Liver (tissue), 9 donors: ENCODE data around the gene COL11A2. TPM values are rescaled to one million over a fixed set of nuclear protein-coding genes. Genes with fewer than 3 reads are reported as not detected.

Source experiments
- DNase-seq: peaks from one replicate; pipeline ENCODE4 v3.0.0-alpha.2; 2017; ENCODE audit warnings: low spot score
- H3K27ac ChIP-seq, 2 donors: one replicate each; pipeline ENCODE4 v1.7.0; 2013; ENCODE audit warnings: inconsistent platforms in 2 of 2, low read length in 2 of 2, control low read depth in 1 of 2, low read depth in 1 of 2, mild to moderate bottlenecking in 1 of 2
- H3K27me3 ChIP-seq, 4 donors: one replicate each; pipeline versions ENCODE4 v1.6.1 to v1.7.0; 2013; ENCODE audit warnings: low read length in 3 of 4, inconsistent platforms in 1 of 4, mild to moderate bottlenecking in 1 of 4, moderate library complexity in 1 of 4; ENCODE audit not compliant: control insufficient read depth in 4 of 4, insufficient read depth in 4 of 4
- H3K36me3 ChIP-seq, 4 donors: one replicate each; pipeline versions ENCODE4 v1.6.1 to v1.7.0; 2013; ENCODE audit warnings: low read length in 3 of 4, mild to moderate bottlenecking in 3 of 4, low read depth in 1 of 4, moderate library complexity in 1 of 4; ENCODE audit not compliant: control insufficient read depth in 4 of 4, insufficient read depth in 3 of 4
- H3K4me1 ChIP-seq, 4 donors: one replicate each; pipeline versions ENCODE4 v1.6.1 to v1.7.0; 2013; ENCODE audit warnings: low read length in 3 of 4, mild to moderate bottlenecking in 3 of 4, moderate library complexity in 1 of 4; ENCODE audit not compliant: control insufficient read depth in 4 of 4, insufficient read depth in 4 of 4
- H3K4me3 ChIP-seq, 3 donors: one replicate each; pipeline versions ENCODE4 v1.6.1 to v1.7.0; 2013; ENCODE audit warnings: low read length in 3 of 3, control low read depth in 1 of 3, low read depth in 1 of 3, mild to moderate bottlenecking in 1 of 3
- H3K9ac ChIP-seq, 2 donors: one replicate each; pipeline ENCODE4 v1.7.0; 2013; ENCODE audit warnings: low read length in 2 of 2, mild to moderate bottlenecking in 2 of 2, moderate library complexity in 2 of 2, control low read depth in 1 of 2, low read depth in 1 of 2
- H3K9me3 ChIP-seq, 4 donors: one replicate each; pipeline versions ENCODE4 v1.6.1 to v1.7.0; 2013; ENCODE audit warnings: low read length in 3 of 4; ENCODE audit not compliant: control insufficient read depth in 4 of 4
- CTCF ChIP-seq: fragments of 150-350 bp; IDR thresholded peaks from 2 replicates; pipeline ENCODE4 v1.5.1; 2017; ENCODE audit warnings: improper control_type of control experiment, low read depth, low read length; ENCODE audit not compliant: missing input control
- FOXA1 ChIP-seq: IDR thresholded peaks from 2 replicates; pipeline ENCODE4 v1.6.1; 2016; ENCODE audit warnings: antibody characterized with exemption
- FOXA2 ChIP-seq: IDR thresholded peaks from 2 replicates; pipeline ENCODE4 v1.6.1; 2016; ENCODE audit warnings: antibody characterized with exemption
- GABPA ChIP-seq, 2 donors: IDR thresholded peaks in 1 of 2; conservative IDR thresholded peaks in 1 of 2; 2 replicates each; pipeline ENCODE4 v1.6.1; 2016; ENCODE audit warnings: antibody characterized with exemption in 2 of 2, mild to moderate bottlenecking in 1 of 2, moderate library complexity in 1 of 2
- HNF4A ChIP-seq, 2 donors: conservative IDR thresholded peaks; 2 replicates each; pipeline ENCODE4 v1.6.1; 2016; ENCODE audit warnings: antibody characterized with exemption in 2 of 2, mild to moderate bottlenecking in 2 of 2
- HNF4G ChIP-seq: IDR thresholded peaks from 2 replicates; pipeline ENCODE4 v1.6.1; 2016; ENCODE audit warnings: antibody characterized with exemption
- JUND ChIP-seq, 2 donors: IDR thresholded peaks; 2 replicates each; pipeline ENCODE4 v1.6.1; 2016; ENCODE audit warnings: antibody characterized with exemption in 2 of 2
- MAX ChIP-seq: IDR thresholded peaks from 2 replicates; pipeline ENCODE4 v1.6.1; 2016; ENCODE audit warnings: antibody characterized with exemption
- NR2F2 ChIP-seq: IDR thresholded peaks from 2 replicates; pipeline ENCODE4 v1.6.1; 2016; ENCODE audit warnings: antibody characterized with exemption
- RAD21 ChIP-seq, 2 donors: IDR thresholded peaks; 2 replicates each; pipeline ENCODE4 v1.6.1; 2016; ENCODE audit warnings: antibody characterized with exemption in 2 of 2, mild to moderate bottlenecking in 2 of 2
- REST ChIP-seq: IDR thresholded peaks from 2 replicates; pipeline ENCODE4 v1.6.1; 2016; ENCODE audit warnings: antibody characterized with exemption, mild to moderate bottlenecking
- RXRA ChIP-seq, 2 donors: IDR thresholded peaks; 2 replicates each; pipeline ENCODE4 v1.6.1; 2017 to 2018; ENCODE audit warnings: antibody characterized with exemption in 2 of 2, mild to moderate bottlenecking in 1 of 2
- SP1 ChIP-seq: IDR thresholded peaks from 2 replicates; pipeline ENCODE4 v1.6.1; 2018; ENCODE audit warnings: antibody characterized with exemption, mild to moderate bottlenecking
- TAF1 ChIP-seq: conservative IDR thresholded peaks from 2 replicates; pipeline ENCODE4 v1.6.1; 2016; ENCODE audit warnings: antibody characterized with exemption, mild to moderate bottlenecking
- YY1 ChIP-seq: IDR thresholded peaks from 2 replicates; pipeline ENCODE4 v1.6.1; 2016; ENCODE audit warnings: antibody characterized with exemption, mild to moderate bottlenecking
- WGBS: extraction: QIAGEN DNeasy Blood & Tissue Kit; methylation state at CpG from one replicate; pipeline ENCODE4 v1.1.7; 2013; 5-methylcytosine and 5-hydroxymethylcytosine counted together
- polyA plus RNA-seq, 2 donors: library from polyadenylated mRNA; stranded (reverse) in 1 of 2; unstranded in 1 of 2; fragments of 200-250 nt in 1 of 2; fragments of >200 nt in 1 of 2; fragmentation: Nextera tagmentation in 1 of 2; extraction: Ambion mirVana in 1 of 2; gene quantifications; one replicate each; pipeline versions ENCODE4 v1.2.1 to v1.2.3, GENCODE V29; 2013 to 2015
- total RNA-seq, 2 donors: library from RNA; depleted of rRNA; stranded (reverse); fragments of >200 nt; gene quantifications; one replicate each; pipeline ENCODE4 v1.2.3, GENCODE V29; 2014
- TF ChIP-seq, protein P1 (sequence below): IDR thresholded peaks from 2 replicates; pipeline ENCODE4 v1.6.1; 2016; ENCODE audit warnings: antibody characterized with exemption
- TF ChIP-seq, protein P2 (sequence below): IDR thresholded peaks from 2 replicates; pipeline ENCODE4 v1.6.1; 2016; ENCODE audit warnings: antibody characterized with exemption
- donor health status: healthy.
- donor health status: healthy.
- donor health status: healthy.
- donor health status: healthy.
- donor health status: healthy.

COL11A2 gene
- total and polyA plus RNA-seq, 4 donors: 0.15 to 0.59 (median 0.27) TPM

- Histone ChIP-seq H3K36me3 (peaks cover 3 to 19% (median 12%) of the 10 kb centered on the region in 4 donors), H3K4me3 (no peak overlapping the region), H3K9ac (no peak overlapping the region), H3K27ac (no peak overlapping the region), H3K27me3 (no peaks in the 10 kb centered on the region), H3K9me3 (no peaks in the 10 kb centered on the region), H3K4me1 (peaks cover 14 to 65% (median 48%) of the 10 kb centered on the region in 4 donors)
- no peak for DNase-seq
- WGBS: 94% methylated on average over 6 of the region's 6 CpGs
- no peak for TF ChIP-seq SP1
- TF ChIP-seq YY1: no peak
- no peak for TF ChIP-seq HNF4G
- no peak for TF ChIP-seq FOXA2
- TF ChIP-seq, protein P1, sequence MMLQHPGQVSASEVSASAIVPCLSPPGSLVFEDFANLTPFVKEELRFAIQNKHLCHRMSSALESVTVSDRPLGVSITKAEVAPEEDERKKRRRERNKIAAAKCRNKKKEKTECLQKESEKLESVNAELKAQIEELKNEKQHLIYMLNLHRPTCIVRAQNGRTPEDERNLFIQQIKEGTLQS: no peak
- no peak for TF ChIP-seq GABPA (IDR thresholded peaks at IDR 0.05 in 1 of 2, conservative IDR thresholded peaks at IDR 0.05 in 1 of 2)
These were observed 10.5 kb upstream of the COL11A2 start for GRCh38 chr6:33202799-33203198.

DNA sequence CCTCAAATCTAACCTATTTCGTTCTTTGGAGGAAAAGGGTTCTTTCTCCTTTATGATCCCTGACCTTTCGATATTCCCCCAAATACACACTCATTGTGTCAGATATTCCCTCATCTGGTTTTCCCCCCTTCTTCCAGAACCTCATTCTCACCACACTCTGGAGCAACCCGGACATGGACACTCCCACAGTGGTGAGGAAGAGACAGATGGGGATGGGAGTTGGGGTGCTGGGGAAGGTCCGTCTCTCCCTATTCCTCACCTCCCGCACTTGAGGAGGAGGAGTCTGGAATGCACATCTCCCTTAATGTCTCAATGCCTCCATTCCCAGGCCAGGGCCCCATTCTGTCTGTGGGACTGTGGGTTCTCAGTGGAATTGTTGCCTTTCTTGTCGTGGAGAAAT lies 9.7 kb upstream of the COL11A2 start:
- WGBS: 88% methylated on average over 6 of the region's 6 CpGs
- Histone ChIP-seq H3K27ac (no peak overlapping the region), H3K4me3 (peak overlapping the region; percentile 76 to 82 (median 81)), H3K27me3 (no peaks in the 10 kb centered on the region), H3K9me3 (no peaks in the 10 kb centered on the region), H3K9ac (no peak overlapping the region), H3K36me3 (peaks cover 3 to 24% (median 16%) of the 10 kb centered on the region in 4 donors), H3K4me1 (peaks cover 11 to 70% (median 56%) of the 10 kb centered on the region in 4 donors)
- TF ChIP-seq NR2F2 (no peak), REST (no peak), FOXA2 (no peak), CTCF (no peak), JUND (IDR thresholded peaks at IDR 0.05) (no peak), HNF4G (no peak), RAD21 (IDR thresholded peaks at IDR 0.05) (no peak), RXRA (IDR thresholded peaks at IDR 0.05) (no peak), SP1 (no peak), HNF4A (conservative IDR thresholded peaks at IDR 0.05) (no peak), MAX (no peak), GABPA (IDR thresholded peaks at IDR 0.05 in 1 of 2, conservative IDR thresholded peaks at IDR 0.05 in 1 of 2) (no peak), YY1 (no peak), TAF1 (no peak), FOXA1 (no peak)
- TF ChIP-seq, protein P2, sequence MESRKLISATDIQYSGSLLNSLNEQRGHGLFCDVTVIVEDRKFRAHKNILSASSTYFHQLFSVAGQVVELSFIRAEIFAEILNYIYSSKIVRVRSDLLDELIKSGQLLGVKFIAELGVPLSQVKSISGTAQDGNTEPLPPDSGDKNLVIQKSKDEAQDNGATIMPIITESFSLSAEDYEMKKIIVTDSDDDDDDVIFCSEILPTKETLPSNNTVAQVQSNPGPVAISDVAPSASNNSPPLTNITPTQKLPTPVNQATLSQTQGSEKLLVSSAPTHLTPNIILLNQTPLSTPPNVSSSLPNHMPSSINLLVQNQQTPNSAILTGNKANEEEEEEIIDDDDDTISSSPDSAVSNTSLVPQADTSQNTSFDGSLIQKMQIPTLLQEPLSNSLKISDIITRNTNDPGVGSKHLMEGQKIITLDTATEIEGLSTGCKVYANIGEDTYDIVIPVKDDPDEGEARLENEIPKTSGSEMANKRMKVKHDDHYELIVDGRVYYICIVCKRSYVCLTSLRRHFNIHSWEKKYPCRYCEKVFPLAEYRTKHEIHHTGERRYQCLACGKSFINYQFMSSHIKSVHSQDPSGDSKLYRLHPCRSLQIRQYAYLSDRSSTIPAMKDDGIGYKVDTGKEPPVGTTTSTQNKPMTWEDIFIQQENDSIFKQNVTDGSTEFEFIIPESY: no peak
- TF ChIP-seq, protein P1: no peak
- DNase-seq: no peak
